22Rv1 (cell line): ENCODE measurements around the gene ICE2.

ENCODE experiments used
- H3K27ac ChIP-seq: fragments of 450-650 bp; 2 replicates; pipeline ENCODE4 v1.5.1; 2017
- CTCF ChIP-seq: fragments of 450-650 bp; IDR thresholded peaks from 2 replicates; pipeline ENCODE4 v1.5.1; 2017; ENCODE audit warnings: mild to moderate bottlenecking
- ZFX ChIP-seq: fragments of 450-650 bp; IDR thresholded peaks from 2 replicates; pipeline ENCODE4 v1.6.1; 2017; ENCODE audit warnings: antibody characterized with exemption, borderline replicate concordance

ICE2 gene

GRCh38 chr15:60400944-60401343, 78.0 kb downstream of the ICE2 start:
- H3K27ac ChIP-seq = no peak overlapping the region
- no peak for TF ChIP-seq ZFX
- TF ChIP-seq CTCF = no peak

GRCh38 chr15:60399931-60400330, 79.0 kb downstream of the ICE2 start:
- no peak overlapping the region for H3K27ac ChIP-seq
- TF ChIP-seq CTCF = no peak
- TF ChIP-seq ZFX = no peak

- no peak for TF ChIP-seq CTCF
- TF ChIP-seq ZFX = no peak
- H3K27ac ChIP-seq = no peak overlapping the region
These were observed 79.6 kb downstream of the ICE2 start for GRCh38 chr15:60399246-60399915.

GRCh38 chr15:60397772-60398445, 81.0 kb downstream of the ICE2 start, which contains the start of gene ANXA2:
ANXA2 (minus strand) TSS chr15:60397986; CDS start chr15:60386075, 11,911 bp downstream.
- TF ChIP-seq CTCF = no peak
- no peak for TF ChIP-seq ZFX
- no peak within 1 kb of the TSS for H3K27ac ChIP-seq

GRCh38 chr15:60396958-60397771, 81.8 kb downstream of the ICE2 start:
- H3K27ac ChIP-seq = no peak overlapping the region
- no peak for TF ChIP-seq CTCF
- no peak for TF ChIP-seq ZFX

- H3K27ac ChIP-seq = no peak overlapping the region
- TF ChIP-seq ZFX = no peak
- no peak for TF ChIP-seq CTCF
These were observed 82.4 kb downstream of the ICE2 start for GRCh38 chr15:60396560-60396957.
